GM18517 (cell line): ENCODE results near the gene FAM161B.

ENCODE experiments used
- ATAC-seq: cut with Tn5 transposase; IDR thresholded peaks from one replicate; pipeline ENCODE4 v1.9.1; 2021; ENCODE audit warnings: mild to moderate bottlenecking, moderate library complexity; ENCODE audit not compliant: unreplicated experiment

FAM161B gene

GRCh38 chr14:73884438-73885190 is 65.3 kb downstream of the FAM161B start:
- no peak for ATAC-seq
